Adrenal gland (tissue), 12 donors: ENCODE data around the gene ETV3L. TPM values are rescaled to one million over a fixed set of nuclear protein-coding genes. Genes with fewer than 3 reads are reported as not detected.
A peak's percentile ranks its signal among the peaks of the same experiment; 100 is the strongest.

ENCODE experiments used
- DNase-seq, 7 donors: peaks; one replicate each; pipeline ENCODE4 v3.0.0-alpha.2; 2019 to 2020
- H3K27ac ChIP-seq, 5 donors: fragments of 200-600 bp; sonication (generic) in 4 of 5; 1 replicate in 3 of 5; 2 replicates in 2 of 5; pipeline versions ENCODE4 v1.5.1 to v1.8.0; 2016 to 2020; ENCODE audit warnings: mild to moderate bottlenecking in 1 of 5
- H3K27me3 ChIP-seq: fragments of 200-600 bp; 2 replicates; pipeline ENCODE4 v1.8.0; 2021
- H3K36me3 ChIP-seq, 2 donors: fragments of 200-600 bp; replicated peaks in 1 of 2; 1 replicate in 1 of 2; 2 replicates in 1 of 2; pipeline versions ENCODE4 v1.5.1 to v1.8.0; 2018 to 2022
- H3K4me1 ChIP-seq, 2 donors: fragments of 200-600 bp; replicated peaks in 1 of 2; 1 replicate in 1 of 2; 2 replicates in 1 of 2; pipeline versions ENCODE4 v1.5.1 to v1.8.0; 2018 to 2021
- H3K4me3 ChIP-seq, 4 donors: fragments of 200-600 bp; sonication (generic) in 3 of 4; one replicate each; pipeline ENCODE4 v1.5.1; 2016 to 2018
- H3K9me3 ChIP-seq, 3 donors: fragments of 200-600 bp; sonication (generic) in 1 of 3; replicated peaks in 1 of 3; 1 replicate in 2 of 3; 2 replicates in 1 of 3; pipeline versions ENCODE4 v1.5.1 to v1.8.0; 2016 to 2021
- CTCF ChIP-seq, 6 experiments: fragments of 450-650 bp in 4 of 6; fragments of 200-600 bp in 2 of 6; sonication (generic) in 1 of 6; IDR thresholded peaks; 1 replicate in 5 of 6; 2 replicates in 1 of 6; pipeline versions ENCODE4 v1.5.1 to v1.8.0; 2016 to 2021; ENCODE audit warnings: antibody characterized with exemption in 6 of 6, mild to moderate bottlenecking in 2 of 6, moderate library complexity in 1 of 6
- POLR2A ChIP-seq, 2 donors: fragments of 450-650 bp; IDR thresholded peaks; one replicate each; pipeline ENCODE4 v1.6.1; 2017; ENCODE audit warnings: antibody characterized with exemption in 2 of 2, mild to moderate bottlenecking in 2 of 2, moderate library complexity in 1 of 2
- WGBS, 4 donors: extraction: QIAGEN DNeasy Blood & Tissue Kit in 2 of 4; methylation state at CpG; one replicate each; pipeline versions ENCODE4 v1.1.5 to v1.1.7; 2013 to 2017; 5-methylcytosine and 5-hydroxymethylcytosine counted together
- intact Hi-C, 2 donors: fragments of 100-400 bp; cut with DNase I; formaldehyde crosslinking; loops; one replicate each; pipeline versions ENCODE4 v1.14.1 to v1.15.0; 2022 to 2023
- polyA plus RNA-seq, 3 donors: library from polyadenylated mRNA; stranded (reverse); fragments of 200-250 nt in 2 of 3; fragments of 350-450 nt in 1 of 3; fragmentation: Illumina TruSeq in 1 of 3; extraction: RNeasy Lipid Tissue Mini Kit (QIAGEN cat#74804) in 1 of 3; gene quantifications; one replicate each; pipeline ENCODE4 v1.2.3, GENCODE V29; 2013 to 2014
- total RNA-seq, 9 donors: library from RNA; depleted of rRNA in 4 of 9; stranded (reverse); fragments of >200 nt in 4 of 9; fragments of 120-200 nt in 1 of 9; fragmentation: NEBNext Ultra II Directional in 1 of 9; extraction: Animal tissue kit (Norgen Biotek cat#: 25700) in 1 of 9; gene quantifications; one replicate each; pipeline versions ENCODE4 v1.1.0 to v1.2.4, GENCODE V29; 2013 to 2023
- donor health status: healthy with polysubstance abuse.
- donor health status: Bipolar disorder and iron deficiency.
- donor health status: DM: yes; HTN: yes; CAD: no.
- donor health status: DM: no; HTN: no; CAD: no.
- donor health status: DM: no; HTN: no; CAD: no.
- donor health status: DM: yes; HTN: yes; CAD: no.

Gene ETV3L
- total and polyA plus RNA-seq, 12 donors = not detected

GRCh38 chr1:157087030-157087429 is 12.6 kb downstream of the ETV3L start:
- Histone ChIP-seq H3K36me3 (no peaks in the 10 kb centered on the region), H3K27ac (no peak overlapping the region), H3K4me1 (no peaks in the 10 kb centered on the region), H3K27me3 (no peaks in the 10 kb centered on the region), H3K9me3 (no peaks in the 10 kb centered on the region), H3K4me3 (no peak overlapping the region)
- peak in 2 of 7 donors; percentile 1 to 20 for DNase-seq
- 84 to 91% (median 85%) methylated on average over 5 of the region's 5 CpGs for WGBS, 4 donors
- intact Hi-C loops = no loop called here
- TF ChIP-seq POLR2A (IDR thresholded peaks at IDR 0.05) = no peak
- no peak for TF ChIP-seq CTCF (IDR thresholded peaks at IDR 0.05)

- no peak for TF ChIP-seq CTCF (IDR thresholded peaks at IDR 0.05)
- no peak for TF ChIP-seq POLR2A (IDR thresholded peaks at IDR 0.05)
- DNase-seq = peak in 2 of 7 donors; percentile 12 to 24
- intact Hi-C loops = no loop called here
These were observed 13.3 kb downstream of the ETV3L start for GRCh38 chr1:157086299-157086698.

GRCh38 chr1:157085421-157085820 is 14.2 kb downstream of the ETV3L start:
- DNase-seq = peak in 2 of 7 donors; percentile 19 to 24
- no peaks in the 10 kb centered on the region for H3K27me3 ChIP-seq
- no peaks in the 10 kb centered on the region for H3K4me1 ChIP-seq
- no peak overlapping the region for H3K4me3 ChIP-seq
- TF ChIP-seq POLR2A (IDR thresholded peaks at IDR 0.05) = no peak
- TF ChIP-seq CTCF (IDR thresholded peaks at IDR 0.05) = no peak
- 68 to 82% (median 80%) methylated on average over 5 of the region's 5 CpGs for WGBS, 4 donors
- no peaks in the 10 kb centered on the region for H3K9me3 ChIP-seq
- intact Hi-C loops = no loop called here
- no peaks in the 10 kb centered on the region for H3K36me3 ChIP-seq
- H3K27ac ChIP-seq = no peak overlapping the region

More at GRCh38 chr1:157086299-157086698, 13.3 kb downstream of the ETV3L start:
- no peaks in the 10 kb centered on the region for H3K9me3 ChIP-seq
- WGBS, 4 donors = 71 to 84% (median 75%) methylated on average over 6 of the region's 6 CpGs
- H3K27me3 ChIP-seq = no peaks in the 10 kb centered on the region
- no peaks in the 10 kb centered on the region for H3K36me3 ChIP-seq
- no peak overlapping the region for H3K4me3 ChIP-seq
- H3K4me1 ChIP-seq = no peaks in the 10 kb centered on the region
- no peak overlapping the region for H3K27ac ChIP-seq

GRCh38 chr1:157084720-157085119 is 14.9 kb downstream of the ETV3L start:
- peak in 2 of 7 donors; percentile 17 to 34 for DNase-seq
- Histone ChIP-seq H3K27ac (no peak overlapping the region), H3K9me3 (no peaks in the 10 kb centered on the region), H3K36me3 (no peaks in the 10 kb centered on the region), H3K27me3 (no peaks in the 10 kb centered on the region), H3K4me3 (no peak overlapping the region), H3K4me1 (no peaks in the 10 kb centered on the region)
- intact Hi-C loops = no loop called here
- 62 to 78% (median 73%) methylated on average over 5 of the region's 5 CpGs for WGBS, 4 donors
- TF ChIP-seq CTCF (IDR thresholded peaks at IDR 0.05) = no peak
- TF ChIP-seq POLR2A (IDR thresholded peaks at IDR 0.05) = no peak
